ENCODE data around the gene ASB5. TPM values are rescaled to one million over a fixed set of nuclear protein-coding genes. Genes with fewer than 3 reads are reported as not detected.
A peak's percentile ranks its signal among the peaks of the same experiment; 100 is the strongest.

ASB5 gene
- total RNA-seq (1 to 10 TPM in 1 of 2 donors, not detected in 1; 1.7 TPM), polyA plus RNA-seq (ENCODE audit: insufficient read length in 2 of 2) (under 1 TPM; 0.35 to 0.44 TPM)
- long read RNA-seq, donor 1, result 0 reads
- long read RNA-seq, donor 2, result 0 reads
- long read RNA-seq, donor 3, result 0 reads
- long read RNA-seq, donor 4, result 0 reads

GRCh38 chr4:176268963-176269362 is at the start of gene ASB5:
TSS of gene ASB5 (minus strand) at chr4:176269222. CDS start at chr4:176269108, 114 bp downstream.
- H3K27ac ChIP-seq (ENCODE audit: low read depth, low read length), result no peak within 1 kb of the TSS
- DNase-seq (ENCODE audit: low read depth in 4 of 6, low spot score in 6 of 6), result no peak
- H3K4me3 ChIP-seq (ENCODE audit: low read depth, low read length), result no peak within 1 kb of the TSS
- no peaks in the 10 kb centered on the region for H3K27me3 ChIP-seq (ENCODE audit: control insufficient read depth, insufficient read depth, low read length)
- H3K36me3 ChIP-seq (ENCODE audit: control insufficient read depth, insufficient read depth, low read length), result no peaks in the 10 kb centered on the region
- WGBS (ENCODE audit: insufficient coverage), result 100% methylated on average over 8 of the region's 11 CpGs
- H3K4me1 ChIP-seq (ENCODE audit: control insufficient read depth, insufficient read depth, low read length), result no peaks in the 10 kb centered on the region
- H3K9me3 ChIP-seq (ENCODE audit: control insufficient read depth, insufficient read depth, low read length), result no peaks in the 10 kb centered on the region

- WGBS (ENCODE audit: insufficient coverage), result 67% methylated on average over 5 of the region's 7 CpGs
- Histone ChIP-seq H3K36me3 (ENCODE audit: control insufficient read depth, insufficient read depth, low read length) (no peaks in the 10 kb centered on the region), H3K27ac (ENCODE audit: low read depth, low read length) (no peak overlapping the region), H3K4me3 (ENCODE audit: low read depth, low read length) (no peak overlapping the region), H3K27me3 (ENCODE audit: control insufficient read depth, insufficient read depth, low read length) (no peaks in the 10 kb centered on the region), H3K4me1 (ENCODE audit: control insufficient read depth, insufficient read depth, low read length) (no peaks in the 10 kb centered on the region), H3K9me3 (ENCODE audit: control insufficient read depth, insufficient read depth, low read length) (no peaks in the 10 kb centered on the region)
- DNase-seq (ENCODE audit: low read depth in 4 of 6, low spot score in 6 of 6), result no peak
Measured at GRCh38 chr4:176313596-176314336, 44.7 kb upstream of the ASB5 start.

GRCh38 chr4:176309772-176310171 is 40.8 kb upstream of the ASB5 start:
- Histone ChIP-seq H3K4me3 (ENCODE audit: low read depth, low read length) (no peak overlapping the region), H3K27ac (ENCODE audit: low read depth, low read length) (no peak overlapping the region), H3K36me3 (ENCODE audit: control insufficient read depth, insufficient read depth, low read length) (no peaks in the 10 kb centered on the region), H3K4me1 (ENCODE audit: control insufficient read depth, insufficient read depth, low read length) (no peaks in the 10 kb centered on the region), H3K27me3 (ENCODE audit: control insufficient read depth, insufficient read depth, low read length) (no peaks in the 10 kb centered on the region), H3K9me3 (ENCODE audit: control insufficient read depth, insufficient read depth, low read length) (no peaks in the 10 kb centered on the region)
- no peak for DNase-seq (ENCODE audit: low read depth in 4 of 6, low spot score in 6 of 6)

- H3K4me3 ChIP-seq (ENCODE audit: low read depth, low read length), result no peak overlapping the region
- no peaks in the 10 kb centered on the region for H3K27me3 ChIP-seq (ENCODE audit: control insufficient read depth, insufficient read depth, low read length)
- no peak overlapping the region for H3K27ac ChIP-seq (ENCODE audit: low read depth, low read length)
- no peaks in the 10 kb centered on the region for H3K9me3 ChIP-seq (ENCODE audit: control insufficient read depth, insufficient read depth, low read length)
- no peaks in the 10 kb centered on the region for H3K4me1 ChIP-seq (ENCODE audit: control insufficient read depth, insufficient read depth, low read length)
- no peak for DNase-seq (ENCODE audit: low read depth in 4 of 6, low spot score in 6 of 6)
- H3K36me3 ChIP-seq (ENCODE audit: control insufficient read depth, insufficient read depth, low read length), result no peaks in the 10 kb centered on the region
- 100% methylated on average over 1 of the region's 2 CpGs for WGBS (ENCODE audit: insufficient coverage)
Measured at GRCh38 chr4:176309046-176309445, 40.0 kb upstream of the ASB5 start.

GRCh38 chr4:176308441-176308840 is 39.4 kb upstream of the ASB5 start:
- Histone ChIP-seq H3K27ac (ENCODE audit: low read depth, low read length) (no peak overlapping the region), H3K4me1 (ENCODE audit: control insufficient read depth, insufficient read depth, low read length) (no peaks in the 10 kb centered on the region), H3K9me3 (ENCODE audit: control insufficient read depth, insufficient read depth, low read length) (no peaks in the 10 kb centered on the region), H3K27me3 (ENCODE audit: control insufficient read depth, insufficient read depth, low read length) (no peaks in the 10 kb centered on the region), H3K4me3 (ENCODE audit: low read depth, low read length) (no peak overlapping the region), H3K36me3 (ENCODE audit: control insufficient read depth, insufficient read depth, low read length) (no peaks in the 10 kb centered on the region)
- WGBS (ENCODE audit: insufficient coverage), result 100% methylated on average over 2 of the region's 3 CpGs
- no peak for DNase-seq (ENCODE audit: low read depth in 4 of 6, low spot score in 6 of 6)

GRCh38 chr4:176307666-176307930 is 38.6 kb upstream of the ASB5 start:
- no peaks in the 10 kb centered on the region for H3K27me3 ChIP-seq (ENCODE audit: control insufficient read depth, insufficient read depth, low read length)
- H3K27ac ChIP-seq (ENCODE audit: low read depth, low read length), result no peak overlapping the region
- no peaks in the 10 kb centered on the region for H3K4me1 ChIP-seq (ENCODE audit: control insufficient read depth, insufficient read depth, low read length)
- no peaks in the 10 kb centered on the region for H3K36me3 ChIP-seq (ENCODE audit: control insufficient read depth, insufficient read depth, low read length)
- no peaks in the 10 kb centered on the region for H3K9me3 ChIP-seq (ENCODE audit: control insufficient read depth, insufficient read depth, low read length)
- H3K4me3 ChIP-seq (ENCODE audit: low read depth, low read length), result no peak overlapping the region
- WGBS (ENCODE audit: insufficient coverage), result 100% methylated on average over 3 of the region's 6 CpGs
- no peak for DNase-seq (ENCODE audit: low read depth in 4 of 6, low spot score in 6 of 6)

- Histone ChIP-seq H3K36me3 (ENCODE audit: control insufficient read depth, insufficient read depth, low read length) (no peaks in the 10 kb centered on the region), H3K9me3 (ENCODE audit: control insufficient read depth, insufficient read depth, low read length) (no peaks in the 10 kb centered on the region), H3K4me1 (ENCODE audit: control insufficient read depth, insufficient read depth, low read length) (no peaks in the 10 kb centered on the region), H3K27ac (ENCODE audit: low read depth, low read length) (no peak overlapping the region), H3K27me3 (ENCODE audit: control insufficient read depth, insufficient read depth, low read length) (no peaks in the 10 kb centered on the region), H3K4me3 (ENCODE audit: low read depth, low read length) (no peak overlapping the region)
- WGBS (ENCODE audit: insufficient coverage), result 95% methylated on average over 2 of the region's 6 CpGs
- DNase-seq (ENCODE audit: low read depth in 4 of 6, low spot score in 6 of 6), result no peak
Measured at GRCh38 chr4:176306837-176307665, 38.0 kb upstream of the ASB5 start.

GRCh38 chr4:176303938-176304337 is 34.9 kb upstream of the ASB5 start:
- Histone ChIP-seq H3K36me3 (ENCODE audit: control insufficient read depth, insufficient read depth, low read length) (no peaks in the 10 kb centered on the region), H3K9me3 (ENCODE audit: control insufficient read depth, insufficient read depth, low read length) (no peaks in the 10 kb centered on the region), H3K4me1 (ENCODE audit: control insufficient read depth, insufficient read depth, low read length) (no peaks in the 10 kb centered on the region), H3K27me3 (ENCODE audit: control insufficient read depth, insufficient read depth, low read length) (no peaks in the 10 kb centered on the region), H3K27ac (ENCODE audit: low read depth, low read length) (no peak overlapping the region), H3K4me3 (ENCODE audit: low read depth, low read length) (no peak overlapping the region)
- DNase-seq (ENCODE audit: low read depth in 4 of 6, low spot score in 6 of 6), result no peak
- no CpG with 5 or more reads among the region's 1 CpG for WGBS (ENCODE audit: insufficient coverage)

GRCh38 chr4:176302283-176303275 is 33.6 kb upstream of the ASB5 start:
- no peaks in the 10 kb centered on the region for H3K9me3 ChIP-seq (ENCODE audit: control insufficient read depth, insufficient read depth, low read length)
- peak in 1 of 6 donors; percentile 67 for DNase-seq (ENCODE audit: low read depth in 4 of 6, low spot score in 6 of 6)

More at GRCh38 chr4:176302283-176303275, 33.6 kb upstream of the ASB5 start:
- no CpG with 5 or more reads among the region's 2 CpGs for WGBS (ENCODE audit: insufficient coverage)
- H3K27me3 ChIP-seq (ENCODE audit: control insufficient read depth, insufficient read depth, low read length), result no peaks in the 10 kb centered on the region
- H3K27ac ChIP-seq (ENCODE audit: low read depth, low read length), result no peak overlapping the region
- H3K4me1 ChIP-seq (ENCODE audit: control insufficient read depth, insufficient read depth, low read length), result no peaks in the 10 kb centered on the region
- H3K36me3 ChIP-seq (ENCODE audit: control insufficient read depth, insufficient read depth, low read length), result no peaks in the 10 kb centered on the region
- H3K4me3 ChIP-seq (ENCODE audit: low read depth, low read length), result no peak overlapping the region

Measured in spinal cord (tissue), 10 donors.